Ovary (tissue), 9 donors: ENCODE measurements around the gene TNKS1BP1. TPM values are rescaled to one million over a fixed set of nuclear protein-coding genes. Genes with fewer than 3 reads are reported as not detected.

Experiments used
- DNase-seq, 5 donors: peaks; one replicate each; pipeline ENCODE4 v3.0.0-alpha.2; 2019 to 2020
- H3K27ac ChIP-seq, 2 donors: fragments of 200-600 bp; one replicate each; pipeline versions ENCODE4 v1.5.1 to v1.8.0; 2019 to 2022
- H3K27me3 ChIP-seq: fragments of 200-600 bp; one replicate; pipeline ENCODE4 v1.8.0; 2022
- H3K36me3 ChIP-seq: fragments of 200-600 bp; sonication (generic); one replicate; pipeline ENCODE4 v1.5.1; 2019
- H3K4me1 ChIP-seq: one replicate; pipeline ENCODE4 v1.8.1; 2013; ENCODE audit warnings: mild to moderate bottlenecking, moderate library complexity; ENCODE audit not compliant: insufficient read depth
- H3K4me3 ChIP-seq: fragments of 200-600 bp; sonication (generic); one replicate; pipeline ENCODE4 v1.5.1; 2017
- H3K9me3 ChIP-seq, 2 donors: fragments of 200-600 bp in 1 of 2; sonication (generic) in 1 of 2; one replicate each; pipeline versions ENCODE4 v1.5.1 to v1.8.1; 2013 to 2019; ENCODE audit warnings: mild to moderate bottlenecking in 1 of 2, moderate library complexity in 1 of 2
- EP300 ChIP-seq: sonication (generic); formaldehyde crosslinking; IDR thresholded peaks from one replicate; pipeline ENCODE4 v1.6.1; 2017; ENCODE audit warnings: antibody characterized with exemption
- POLR2A ChIP-seq: fragments of 450-650 bp; IDR thresholded peaks from one replicate; pipeline ENCODE4 v1.6.1; 2017; ENCODE audit warnings: antibody characterized with exemption, mild to moderate bottlenecking, moderate library complexity
- WGBS, 3 donors: extraction: QIAGEN DNeasy Blood & Tissue Kit in 1 of 3; methylation state at CpG; one replicate each; pipeline versions ENCODE4 v1.1.5 to v1.1.7; 2013 to 2017; 5-methylcytosine and 5-hydroxymethylcytosine counted together
- intact Hi-C, 4 donors: fragments of 100-400 bp; cut with DNase I; formaldehyde crosslinking; loops; one replicate each; pipeline versions ENCODE4 v1.11.0 to v1.15.1; 2022 to 2023
- polyA plus RNA-seq, 2 donors: library from polyadenylated mRNA; stranded (reverse); fragments of 200-250 nt in 1 of 2; fragments of 350-450 nt in 1 of 2; fragmentation: Illumina TruSeq in 1 of 2; extraction: RNeasy Lipid Tissue Mini Kit (QIAGEN cat#74804) in 1 of 2; gene quantifications; one replicate each; pipeline ENCODE4 v1.2.3, GENCODE V29; 2013 to 2014
- total RNA-seq, 7 donors: library from RNA; depleted of rRNA in 2 of 7; stranded (reverse); fragments of >200 nt in 2 of 7; fragmentation: NEBNext Ultra II Directional in 3 of 7; extraction: Animal tissue kit (Norgen Biotek cat#: 25700) in 3 of 7; gene quantifications; one replicate each; pipeline versions ENCODE4 v1.1.0 to v1.2.4, GENCODE V29; 2016 to 2023
- TF ChIP-seq, protein P1 (sequence below), 3 donors: fragments of 450-650 bp in 2 of 3; fragments of 200-600 bp in 1 of 3; IDR thresholded peaks; one replicate each; pipeline versions ENCODE4 v1.5.1 to v1.8.0; 2016 to 2022; ENCODE audit warnings: antibody characterized with exemption in 3 of 3, mild to moderate bottlenecking in 1 of 3
- donor health status: DM: no; HTN: no; CAD: no; lungs with moderate emphysema.
- donor health status: DM: no; HTN: no; CAD: no.
- donor health status: Bipolar disorder and iron deficiency.
- donor health status: DM: yes; HTN: yes; CAD: no.
- donor health status: DM: no; HTN: no; CAD: no.
- donor health status: DM: yes; HTN: yes; CAD: no.

The TNKS1BP1 gene
- total and polyA plus RNA-seq, 9 donors = 45.2 to 230 (median 132) TPM

DNA sequence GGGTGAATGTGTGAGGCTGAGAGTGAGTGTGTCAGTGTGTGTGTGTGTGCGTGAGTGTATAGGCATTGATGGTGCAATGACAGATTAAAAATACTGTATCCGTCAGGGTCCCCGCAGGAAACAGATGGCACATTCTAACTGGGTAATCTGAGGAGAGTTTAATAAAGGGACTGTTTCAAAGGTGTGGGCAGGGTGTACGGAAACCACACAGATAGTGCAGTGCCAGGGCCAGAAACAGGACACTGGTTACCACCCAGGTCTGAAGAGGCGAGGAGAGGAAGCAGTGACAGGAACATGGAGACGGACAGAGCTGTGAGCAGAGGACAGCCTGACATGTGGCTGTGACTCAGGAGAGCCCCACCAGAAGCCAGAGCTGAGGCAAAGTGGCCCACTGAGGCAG is 29.9 kb upstream of the TNKS1BP1 start:
- Histone ChIP-seq H3K27ac (no peak overlapping the region), H3K4me3 (no peak overlapping the region), H3K4me1 (peaks cover under 1% of the 10 kb centered on the region), H3K36me3 (no peaks in the 10 kb centered on the region), H3K27me3 (no peaks in the 10 kb centered on the region), H3K9me3 (no peaks in the 10 kb centered on the region)
- intact Hi-C loops = loop anchor here in 1 of 4 donors (10.0 kb wide), 2 partner anchors 80 to 110 kb away; partner anchors contain the start of gene RTN4RL2
- TF ChIP-seq, protein P1, sequence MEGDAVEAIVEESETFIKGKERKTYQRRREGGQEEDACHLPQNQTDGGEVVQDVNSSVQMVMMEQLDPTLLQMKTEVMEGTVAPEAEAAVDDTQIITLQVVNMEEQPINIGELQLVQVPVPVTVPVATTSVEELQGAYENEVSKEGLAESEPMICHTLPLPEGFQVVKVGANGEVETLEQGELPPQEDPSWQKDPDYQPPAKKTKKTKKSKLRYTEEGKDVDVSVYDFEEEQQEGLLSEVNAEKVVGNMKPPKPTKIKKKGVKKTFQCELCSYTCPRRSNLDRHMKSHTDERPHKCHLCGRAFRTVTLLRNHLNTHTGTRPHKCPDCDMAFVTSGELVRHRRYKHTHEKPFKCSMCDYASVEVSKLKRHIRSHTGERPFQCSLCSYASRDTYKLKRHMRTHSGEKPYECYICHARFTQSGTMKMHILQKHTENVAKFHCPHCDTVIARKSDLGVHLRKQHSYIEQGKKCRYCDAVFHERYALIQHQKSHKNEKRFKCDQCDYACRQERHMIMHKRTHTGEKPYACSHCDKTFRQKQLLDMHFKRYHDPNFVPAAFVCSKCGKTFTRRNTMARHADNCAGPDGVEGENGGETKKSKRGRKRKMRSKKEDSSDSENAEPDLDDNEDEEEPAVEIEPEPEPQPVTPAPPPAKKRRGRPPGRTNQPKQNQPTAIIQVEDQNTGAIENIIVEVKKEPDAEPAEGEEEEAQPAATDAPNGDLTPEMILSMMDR (IDR thresholded peaks at IDR 0.05) = no peak
- TF ChIP-seq POLR2A = no peak
- TF ChIP-seq EP300 = no peak
- WGBS, 3 donors = 89 to 96% (median 92%) methylated on average over 6 of the region's 6 CpGs
- no peak for DNase-seq

DNA sequence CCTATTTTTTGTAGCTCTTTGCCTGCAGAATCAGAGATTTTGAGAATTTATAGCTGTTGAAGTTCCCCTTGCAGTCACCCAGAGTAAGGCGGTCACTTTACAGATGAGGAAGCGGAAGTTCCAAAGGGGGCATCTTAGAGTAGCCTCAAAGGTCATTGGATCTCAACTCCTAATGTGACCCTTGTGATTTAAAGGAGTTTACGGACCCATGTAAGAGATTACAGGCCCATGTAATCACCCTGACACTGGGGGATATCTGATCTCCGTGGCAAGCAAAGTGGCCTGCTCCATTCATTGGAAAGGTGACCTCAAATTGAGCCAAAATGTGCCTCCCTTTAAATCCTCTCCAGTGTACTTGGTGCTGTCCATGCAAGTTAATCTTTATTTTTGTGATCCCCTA is 29.1 kb upstream of the TNKS1BP1 start:
- Histone ChIP-seq H3K27me3 (no peaks in the 10 kb centered on the region), H3K36me3 (no peaks in the 10 kb centered on the region), H3K27ac (no peak overlapping the region), H3K4me1 (peaks cover 3% of the 10 kb centered on the region), H3K4me3 (no peak overlapping the region), H3K9me3 (no peaks in the 10 kb centered on the region)
- 69 to 75% (median 73%) methylated on average over 4 of the region's 4 CpGs for WGBS, 3 donors
- TF ChIP-seq, protein P1 (IDR thresholded peaks at IDR 0.05) = no peak
- intact Hi-C loops = loop anchor here in 1 of 4 donors (10.0 kb wide), 2 partner anchors 79 to 111 kb away; partner anchors contain the start of gene RTN4RL2
- no peak for DNase-seq

GRCh38 chr11:57353446-57353845 is 28.7 kb upstream of the TNKS1BP1 start:
- no peak for DNase-seq
- intact Hi-C loops = loop anchor here in 1 of 4 donors (10.0 kb wide), 2 partner anchors 79 to 111 kb away; partner anchors contain the start of gene RTN4RL2
- TF ChIP-seq POLR2A (no peak), EP300 (no peak)
- TF ChIP-seq, protein P1 (IDR thresholded peaks at IDR 0.05) = no peak
- Histone ChIP-seq H3K36me3 (no peaks in the 10 kb centered on the region), H3K27me3 (no peaks in the 10 kb centered on the region), H3K27ac (no peak overlapping the region), H3K4me3 (no peak overlapping the region), H3K9me3 (no peaks in the 10 kb centered on the region), H3K4me1 (peaks cover 3% of the 10 kb centered on the region)
- WGBS, 3 donors = 35 to 53% (median 51%) methylated on average over 4 of the region's 4 CpGs

DNA sequence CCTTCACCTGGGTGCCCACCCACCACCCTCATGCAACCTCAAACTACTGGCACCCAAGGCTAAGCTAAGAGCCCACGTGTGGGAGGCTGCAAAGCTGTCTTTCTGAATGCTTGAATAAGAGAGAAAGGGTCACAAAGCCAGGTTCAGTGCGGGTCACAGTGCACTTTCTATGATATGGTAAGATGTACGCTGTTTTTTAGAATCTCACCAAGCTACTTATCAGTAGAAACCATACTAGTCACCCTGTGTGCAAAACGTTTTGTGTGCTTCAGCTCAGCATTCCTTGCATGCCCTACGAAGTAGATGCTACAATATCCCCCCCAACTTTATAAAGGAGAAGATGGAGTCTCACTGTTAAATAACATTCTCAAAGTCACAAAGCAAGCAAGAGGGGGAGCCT is 28.3 kb upstream of the TNKS1BP1 start:
- DNase-seq = no peak
- Histone ChIP-seq H3K36me3 (no peaks in the 10 kb centered on the region), H3K4me3 (no peak overlapping the region), H3K27me3 (no peaks in the 10 kb centered on the region), H3K9me3 (no peaks in the 10 kb centered on the region), H3K27ac (no peak overlapping the region), H3K4me1 (peaks cover 3% of the 10 kb centered on the region)
- no peak for TF ChIP-seq POLR2A
- TF ChIP-seq, protein P1 (IDR thresholded peaks at IDR 0.05) = no peak
- intact Hi-C loops = loop anchor here in 1 of 4 donors (10.0 kb wide), 2 partner anchors 78 to 112 kb away; partner anchors contain the start of gene RTN4RL2
- 41 to 45% (median 45%) methylated on average over 5 of the region's 5 CpGs for WGBS, 3 donors
